IMR-90 (cell line): ENCODE measurements around the gene SSX4B. TPM values are rescaled to one million over a fixed set of nuclear protein-coding genes. Genes with fewer than 3 reads are reported as not detected.

ENCODE experiments used
- ATAC-seq: fragments of 200-7000 bp; cut with Tn5 transposase; 2 replicates; pipeline ENCODE4 v1.9.1; 2020; ENCODE audit warnings: low read depth, mild to moderate bottlenecking, moderate library complexity
- BruUV-seq: library from RNA; stranded (reverse); fragments of 400-500 nt; replicated peaks from 2 replicates; lab custom pipeline; 2021; lab: Mats Ljungman, UMichigan
- CTCF ChIA-PET: fragments of 300-600 bp; formaldehyde crosslinking; extraction: SDS; loops from one replicate; lab custom pipeline; 2021; ENCODE audit warnings: antibody characterized with exemption; lab: Yijun Ruan, JAX
- POLR2A ChIA-PET: fragments of 300-600 bp; sonication (Branson Sonifier 250); formaldehyde crosslinking; loops from one replicate; lab custom pipeline; 2022; ENCODE audit warnings: antibody characterized with exemption; ENCODE audit not compliant: unreplicated experiment; lab: Charles Lee
- DNase-seq: peaks from one replicate; pipeline ENCODE4 v3.0.0; 2013
- H2AFZ ChIP-seq: replicated peaks from 2 replicates; pipeline ENCODE3; 2013; ENCODE audit warnings: low read length, mild to moderate bottlenecking; ENCODE audit not compliant: poor library complexity
- H2AK5ac ChIP-seq: 2 replicates; pipeline ENCODE4 v1.6.1; 2013; ENCODE audit warnings: low read depth, low read length, inconsistent platforms
- H2AK9ac ChIP-seq: replicated peaks from 2 replicates; pipeline ENCODE3; 2013; ENCODE audit warnings: mild to moderate bottlenecking, low read depth, low read length, moderate library complexity; ENCODE audit not compliant: poor library complexity
- H2BK120ac ChIP-seq: 2 replicates; pipeline ENCODE4 v1.6.1; 2013; ENCODE audit warnings: low read depth, low read length, inconsistent platforms
- H2BK15ac ChIP-seq: 3 replicates; pipeline ENCODE4 v1.6.1; 2013; ENCODE audit warnings: low read depth, low read length, inconsistent platforms
- H2BK20ac ChIP-seq: 2 replicates; pipeline ENCODE4 v1.6.1; 2013; ENCODE audit warnings: low read depth, mild to moderate bottlenecking, inconsistent platforms, low read length, moderate library complexity
- H2BK5ac ChIP-seq: 2 replicates; pipeline ENCODE4 v1.6.1; 2013; ENCODE audit warnings: mild to moderate bottlenecking, low read depth, low read length, inconsistent platforms; ENCODE audit not compliant: poor library complexity, severe bottlenecking
- H3K14ac ChIP-seq: replicated peaks from 2 replicates; pipeline ENCODE4 v1.6.1; 2013; ENCODE audit warnings: low read depth, low read length, inconsistent platforms
- H3K18ac ChIP-seq: 2 replicates; pipeline ENCODE4 v1.6.1; 2013; ENCODE audit warnings: low read depth, low read length, control low read depth
- H3K23ac ChIP-seq: 2 replicates; pipeline ENCODE4 v1.6.1; 2013; ENCODE audit warnings: low read depth, low read length, inconsistent platforms
- H3K27ac ChIP-seq: 2 replicates; pipeline ENCODE4 v1.5.1; 2013; ENCODE audit warnings: mild to moderate bottlenecking, control low read depth, low read length; ENCODE audit not compliant: insufficient read depth
- H3K27me3 ChIP-seq: 2 replicates; pipeline ENCODE4 v1.6.1; 2013; ENCODE audit warnings: low read length; ENCODE audit not compliant: control insufficient read depth, insufficient read depth
- H3K36me3 ChIP-seq: 2 replicates; pipeline ENCODE4 v1.6.1; 2013; ENCODE audit warnings: low read length, mixed read lengths; ENCODE audit not compliant: control insufficient read depth, insufficient read depth
- H3K4ac ChIP-seq: 2 replicates; pipeline ENCODE4 v1.6.1; 2013; ENCODE audit warnings: low read depth, low read length, inconsistent platforms
- H3K4me1 ChIP-seq: 2 replicates; pipeline ENCODE4 v1.6.1; 2013; ENCODE audit warnings: low read length, mixed read lengths; ENCODE audit not compliant: control insufficient read depth, insufficient read depth
- H3K4me2 ChIP-seq: 2 replicates; pipeline ENCODE4 v1.6.1; 2013; ENCODE audit warnings: low read depth, mild to moderate bottlenecking, control low read depth, low read length, moderate library complexity
- H3K4me3 ChIP-seq: 2 replicates; pipeline ENCODE4 v1.5.1; 2013; ENCODE audit warnings: low read depth, mild to moderate bottlenecking, control low read depth, low read length, moderate library complexity; ENCODE audit not compliant: insufficient read depth
- H3K56ac ChIP-seq: 2 replicates; pipeline ENCODE4 v1.6.1; 2013; ENCODE audit warnings: low read length, inconsistent platforms; ENCODE audit not compliant: insufficient read depth; ENCODE audit errors: extremely low read depth
- H3K79me1 ChIP-seq, 2 experiments: 2 replicates each; pipeline ENCODE4 v1.6.1; 2013; ENCODE audit warnings: low read length in 2 of 2, inconsistent platforms in 1 of 2, low read depth in 1 of 2
- H3K9ac ChIP-seq: 2 replicates; pipeline ENCODE4 v1.6.1; 2013; ENCODE audit warnings: low read depth, low read length, control low read depth
- H3K9me1 ChIP-seq: 2 replicates; pipeline ENCODE4 v1.6.1; 2013; ENCODE audit warnings: low read length, inconsistent platforms; ENCODE audit not compliant: insufficient read depth
- H3K9me3 ChIP-seq: 2 replicates; pipeline ENCODE4 v1.6.1; 2013; ENCODE audit warnings: low read length; ENCODE audit not compliant: control insufficient read depth, insufficient read depth
- H4K20me1 ChIP-seq: 2 replicates; pipeline ENCODE4 v1.6.1; 2013; ENCODE audit warnings: low read length, inconsistent platforms; ENCODE audit not compliant: insufficient read depth
- H4K5ac ChIP-seq: 2 replicates; pipeline ENCODE4 v1.6.1; 2013; ENCODE audit warnings: mild to moderate bottlenecking, low read depth, low read length, control low read depth
- H4K8ac ChIP-seq, 2 experiments: 2 replicates each; pipeline ENCODE4 v1.6.1; 2013; ENCODE audit warnings: low read depth in 2 of 2, low read length in 2 of 2, control low read depth in 1 of 2, inconsistent platforms in 1 of 2
- H4K91ac ChIP-seq: 2 replicates; pipeline ENCODE4 v1.6.1; 2013; ENCODE audit warnings: low read depth, low read length, inconsistent platforms; ENCODE audit not compliant: insufficient read depth
- MAFK ChIP-seq: IDR thresholded peaks from 2 replicates; pipeline ENCODE4 v1.6.1; 2012; ENCODE audit warnings: low read depth, low read length, improper control_type of control experiment
- WGBS, 2 experiments: methylation state at CpG; one replicate each; pipeline versions ENCODE4 v1.1.5 to v1.1.7; 2013; ENCODE audit warnings: missing lambda C conversion rate in 2 of 2; ENCODE audit not compliant: insufficient read length in 1 of 2; ENCODE audit errors: extremely low coverage in 2 of 2; 5-methylcytosine and 5-hydroxymethylcytosine counted together
- dilution Hi-C: fragments of 300-500 bp; cut with HindIII; formaldehyde crosslinking; loops from one replicate; pipeline ENCODE4 v1.14.3; 2018; ENCODE audit warnings: low sequenced_read_pairs; ENCODE audit not compliant: unreplicated experiment
- in situ Hi-C: fragments of 300-500 bp; cut with MboI; formaldehyde crosslinking; loops from 3 replicates; pipeline ENCODE4 v1.14.3; 2019; ENCODE audit warnings: low sequenced_read_pairs, inconsistent platforms, mixed read lengths
- intact Hi-C: fragments of 100-400 bp; cut with micrococcal nuclease; formaldehyde crosslinking; loops from 2 replicates; pipeline ENCODE4 v1.10.0; 2022
- polyA plus RNA-seq, 3 experiments: library from polyadenylated mRNA; depleted of rRNA; stranded (reverse); fragments of >200 nt; gene quantifications; 2 replicates each; pipeline ENCODE4 v1.2.3, GENCODE V29; 2012; ENCODE audit warnings: low replicate concordance in 1 of 3
- total RNA-seq: library from RNA; depleted of rRNA; stranded (reverse); fragments of >200 nt; gene quantifications from 2 replicates; pipeline ENCODE4 v1.2.3, GENCODE V29; 2012
- TF ChIP-seq, protein P1 (sequence below): conservative IDR thresholded peaks from 2 replicates; pipeline ENCODE4 v1.5.1; 2012; ENCODE audit warnings: mild to moderate bottlenecking, low read depth, low read length, improper control_type of control experiment

SSX4B gene
- total and polyA plus RNA-seq, 2 of the 4 experiments (the other 2 are of a cell fraction): not detected

DNA sequence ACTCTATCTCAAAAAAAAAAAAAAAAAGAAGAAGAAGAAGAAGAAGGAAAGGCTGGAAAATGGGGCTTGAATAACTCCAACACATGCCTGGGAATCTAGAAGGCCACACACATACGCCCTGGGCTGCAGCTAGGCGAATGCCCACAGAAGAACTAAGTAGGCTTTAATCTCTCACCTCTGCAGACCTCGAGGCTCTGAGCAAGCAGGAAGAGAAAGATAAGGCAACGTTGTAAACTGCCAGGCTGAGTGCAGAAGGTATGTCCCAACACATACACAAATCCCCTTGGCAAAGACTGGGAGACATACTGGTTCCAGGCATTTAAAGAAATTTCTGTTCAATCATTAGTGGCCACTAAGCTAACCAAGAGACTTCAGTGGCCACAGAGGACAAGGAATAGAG lies 39.9 kb upstream of the SSX4B start:
- no peak overlapping the region for H3K27ac ChIP-seq
- no peaks in the 10 kb centered on the region for H4K20me1 ChIP-seq
- H2AFZ ChIP-seq: no peak overlapping the region
- H2BK120ac ChIP-seq: no peak overlapping the region
- H4K5ac ChIP-seq: no peak overlapping the region
- H3K4me2 ChIP-seq: no peak overlapping the region
- no peak overlapping the region for H3K14ac ChIP-seq
- no peak overlapping the region for H2BK20ac ChIP-seq
- ChIA-PET POLR2A (no interaction called here), CTCF (no interaction called here)
- ATAC-seq (no peak), DNase-seq (no peak)
- H2AK5ac ChIP-seq: no peak overlapping the region
- H3K79me1 ChIP-seq: no peaks in the 10 kb centered on the region
- no peak overlapping the region for H2BK15ac ChIP-seq
- intact Hi-C loops (no loop called here), in situ Hi-C loops (no loop called here), dilution Hi-C loops (no loop called here)
- no peaks in the 10 kb centered on the region for H3K9me3 ChIP-seq
- no peaks in the 10 kb centered on the region for H3K9me1 ChIP-seq
- H4K91ac ChIP-seq: no peak overlapping the region
- H3K4ac ChIP-seq: no peak overlapping the region
- H3K4me3 ChIP-seq: no peak overlapping the region
- no peaks in the 10 kb centered on the region for H3K36me3 ChIP-seq
- no peaks in the 10 kb centered on the region for H3K4me1 ChIP-seq
- 0% methylated on average over 1 of the region's 4 CpGs; no CpG with 5 or more reads in 1 of the 2 experiments for WGBS, 2 experiments
- no peak overlapping the region for H2BK5ac ChIP-seq
- no peak overlapping the region for H3K18ac ChIP-seq
- H3K27me3 ChIP-seq: peaks cover 4% of the 10 kb centered on the region
- H3K56ac ChIP-seq: no peak overlapping the region
- no TSS peak for BruUV-seq
- no peak overlapping the region for H3K23ac ChIP-seq
- H2AK9ac ChIP-seq: no peak overlapping the region
- TF ChIP-seq, protein P1, sequence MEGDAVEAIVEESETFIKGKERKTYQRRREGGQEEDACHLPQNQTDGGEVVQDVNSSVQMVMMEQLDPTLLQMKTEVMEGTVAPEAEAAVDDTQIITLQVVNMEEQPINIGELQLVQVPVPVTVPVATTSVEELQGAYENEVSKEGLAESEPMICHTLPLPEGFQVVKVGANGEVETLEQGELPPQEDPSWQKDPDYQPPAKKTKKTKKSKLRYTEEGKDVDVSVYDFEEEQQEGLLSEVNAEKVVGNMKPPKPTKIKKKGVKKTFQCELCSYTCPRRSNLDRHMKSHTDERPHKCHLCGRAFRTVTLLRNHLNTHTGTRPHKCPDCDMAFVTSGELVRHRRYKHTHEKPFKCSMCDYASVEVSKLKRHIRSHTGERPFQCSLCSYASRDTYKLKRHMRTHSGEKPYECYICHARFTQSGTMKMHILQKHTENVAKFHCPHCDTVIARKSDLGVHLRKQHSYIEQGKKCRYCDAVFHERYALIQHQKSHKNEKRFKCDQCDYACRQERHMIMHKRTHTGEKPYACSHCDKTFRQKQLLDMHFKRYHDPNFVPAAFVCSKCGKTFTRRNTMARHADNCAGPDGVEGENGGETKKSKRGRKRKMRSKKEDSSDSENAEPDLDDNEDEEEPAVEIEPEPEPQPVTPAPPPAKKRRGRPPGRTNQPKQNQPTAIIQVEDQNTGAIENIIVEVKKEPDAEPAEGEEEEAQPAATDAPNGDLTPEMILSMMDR: no peak
- TF ChIP-seq MAFK: no peak
- no peak overlapping the region for H3K9ac ChIP-seq
- no peak overlapping the region for H4K8ac ChIP-seq
